OCI-LY7 (cell line): ENCODE measurements around the gene PIK3R1. TPM values are rescaled to one million over a fixed set of nuclear protein-coding genes. Genes with fewer than 3 reads are reported as not detected.

Experiments
- BruUV-seq: library from RNA; stranded (reverse); fragments of 400-500 nt; replicated peaks from 2 replicates; lab custom pipeline; 2021; lab: Mats Ljungman, UMichigan
- CTCF ChIA-PET: fragments of 300-600 bp; sonication (Branson Sonifier 250); formaldehyde crosslinking; loops from one replicate; lab custom pipeline; 2022; ENCODE audit warnings: antibody characterized with exemption; ENCODE audit not compliant: unreplicated experiment; lab: Charles Lee
- POLR2A ChIA-PET: fragments of 300-600 bp; sonication (Branson Sonifier 250); formaldehyde crosslinking; loops from one replicate; lab custom pipeline; 2022; ENCODE audit warnings: antibody characterized with exemption; lab: Charles Lee
- DNase-seq: peaks from one replicate; pipeline ENCODE4 v3.0.0-alpha.2; 2015; ENCODE audit warnings: low spot score
- H2AFZ ChIP-seq: fragments of 200-600 bp; sonication (generic), shearing (Covaris generic); 2 replicates; pipeline ENCODE4 v1.6.1; 2014; ENCODE audit warnings: mild to moderate bottlenecking, antibody characterized with exemption, low read length, moderate library complexity
- H3K27ac ChIP-seq: fragments of 200-600 bp; sonication (generic); 2 replicates; pipeline ENCODE4 v1.5.1; 2014; ENCODE audit warnings: mixed run types, low read depth, mild to moderate bottlenecking, moderate library complexity, low read length, inconsistent platforms; ENCODE audit not compliant: poor library complexity, severe bottlenecking
- H3K36me3 ChIP-seq: fragments of 200-600 bp; sonication (generic); 2 replicates; pipeline ENCODE4 v1.6.1; 2014; ENCODE audit warnings: mild to moderate bottlenecking, antibody characterized with exemption, low read length, moderate library complexity, mixed read lengths; ENCODE audit not compliant: insufficient read depth
- H3K4me1 ChIP-seq: fragments of 200-600 bp; sonication (generic); 2 replicates; pipeline ENCODE4 v1.5.1; 2014; ENCODE audit warnings: mild to moderate bottlenecking, low read length; ENCODE audit not compliant: insufficient read depth, poor library complexity, severe bottlenecking
- H3K4me2 ChIP-seq: fragments of 200-600 bp; sonication (generic); 2 replicates; pipeline ENCODE4 v1.6.1; 2014; ENCODE audit warnings: mild to moderate bottlenecking, low read length
- H3K4me3 ChIP-seq: fragments of 200-600 bp; sonication (generic); 2 replicates; pipeline ENCODE4 v1.5.1; 2014; ENCODE audit warnings: mild to moderate bottlenecking, low read depth, low read length; ENCODE audit not compliant: poor library complexity, severe bottlenecking
- H3K79me2 ChIP-seq: fragments of 200-600 bp; sonication (generic); 2 replicates; pipeline ENCODE4 v1.6.1; 2016; ENCODE audit warnings: low read depth, mild to moderate bottlenecking, low read length, moderate library complexity, mixed read lengths; ENCODE audit not compliant: insufficient read depth
- H3K9me2 ChIP-seq: fragments of 200-600 bp; sonication (generic); 2 replicates; pipeline ENCODE4 v1.6.1; 2016; ENCODE audit warnings: mild to moderate bottlenecking, low read length, mixed read lengths; ENCODE audit not compliant: insufficient read depth
- H3K9me3 ChIP-seq: fragments of 200-600 bp; sonication (generic); 2 replicates; pipeline ENCODE4 v1.6.1; 2014; ENCODE audit warnings: mild to moderate bottlenecking, mixed run types, low read length, mixed read lengths
- H4K20me1 ChIP-seq: fragments of 200-600 bp; sonication (generic); 2 replicates; pipeline ENCODE4 v1.6.1; 2014; ENCODE audit warnings: mild to moderate bottlenecking, antibody characterized with exemption, low read length, moderate library complexity, mixed read lengths; ENCODE audit not compliant: insufficient read depth
- EZH2phosphoT487 ChIP-seq: fragments of 200-600 bp; sonication (generic); IDR thresholded peaks from 2 replicates; pipeline ENCODE4 v1.6.1; 2018; ENCODE audit warnings: low read depth, borderline replicate concordance, mild to moderate bottlenecking, mixed run types, antibody characterized with exemption, low read length, moderate library complexity, mixed read lengths
- intact Hi-C: fragments of 100-400 bp; cut with micrococcal nuclease; formaldehyde crosslinking; loops from one replicate; pipeline ENCODE4 v1.10.0; 2022; ENCODE audit not compliant: unreplicated experiment
- total RNA-seq, 2 experiments: library from RNA; depleted of rRNA in 1 of 2; stranded (reverse); fragments of >200 nt in 1 of 2; shearing (Covaris generic) in 1 of 2; gene quantifications; 2 replicates each; pipeline ENCODE4 v1.2.3, GENCODE V29; 2014 to 2022
- TF ChIP-seq, protein P1 (sequence below): fragments of 200-600 bp; sonication (generic); conservative IDR thresholded peaks from 2 replicates; pipeline ENCODE4 v1.5.1; 2014; ENCODE audit warnings: mild to moderate bottlenecking, antibody characterized with exemption, low read length, moderate library complexity, mixed read lengths

PIK3R1 gene
- total RNA-seq, 2 experiments from 2014 or later = 15.8 to 43.4 TPM

DNA sequence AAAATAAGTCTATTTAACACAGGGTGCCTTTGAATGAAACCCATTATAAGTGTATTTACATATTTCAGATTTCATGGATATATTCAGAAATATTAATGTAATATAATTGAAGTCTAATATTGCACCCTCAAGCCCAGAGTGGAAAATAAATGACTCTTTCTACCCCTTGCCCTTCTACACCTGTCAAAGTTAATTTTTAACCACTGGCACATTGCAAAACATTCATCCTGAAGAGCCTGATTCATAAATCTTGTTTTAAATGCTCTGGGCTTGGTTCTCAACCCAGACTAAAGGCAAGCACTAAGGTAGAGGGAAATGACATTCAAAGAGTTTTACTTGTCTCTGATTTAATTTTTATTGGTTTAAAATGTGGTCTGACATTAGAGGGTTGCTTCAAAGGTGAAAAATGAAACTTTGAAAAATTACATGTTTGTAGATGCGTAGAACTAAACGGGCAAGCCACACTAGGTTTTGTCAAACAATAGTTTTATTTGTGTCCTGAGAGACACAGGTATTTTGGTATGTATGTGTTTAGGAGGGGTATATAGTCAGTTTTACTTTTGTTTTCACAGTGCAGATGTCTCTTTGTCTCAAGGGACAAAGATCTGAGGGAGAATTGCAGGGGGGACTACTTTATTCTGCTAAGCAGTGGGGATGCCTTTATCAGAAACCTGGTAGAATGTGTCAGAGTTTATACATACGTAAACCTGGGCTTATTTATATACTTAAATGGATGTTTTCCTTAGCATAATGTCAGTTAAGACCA is 69.7 kb downstream of the PIK3R1 start:
- H3K79me2 ChIP-seq = no peaks in the 10 kb centered on the region
- ChIA-PET POLR2A (interaction anchor here (0.6 kb wide), 1 partner anchor 10 kb away, joined by 3 read pairs; no protein-coding TSS in a partner anchor), CTCF (no interaction called here)
- H4K20me1 ChIP-seq = no peaks in the 10 kb centered on the region; the same call in 1 of the 2 replicates
- intact Hi-C loops = loop anchor here (5.0 kb wide), 1 partner anchor 722 kb away; no protein-coding TSS in a partner anchor
- H3K9me3 ChIP-seq = no peaks in the 10 kb centered on the region
- H3K27ac ChIP-seq = peak overlapping the region; percentile 22
- TF ChIP-seq, protein P1, sequence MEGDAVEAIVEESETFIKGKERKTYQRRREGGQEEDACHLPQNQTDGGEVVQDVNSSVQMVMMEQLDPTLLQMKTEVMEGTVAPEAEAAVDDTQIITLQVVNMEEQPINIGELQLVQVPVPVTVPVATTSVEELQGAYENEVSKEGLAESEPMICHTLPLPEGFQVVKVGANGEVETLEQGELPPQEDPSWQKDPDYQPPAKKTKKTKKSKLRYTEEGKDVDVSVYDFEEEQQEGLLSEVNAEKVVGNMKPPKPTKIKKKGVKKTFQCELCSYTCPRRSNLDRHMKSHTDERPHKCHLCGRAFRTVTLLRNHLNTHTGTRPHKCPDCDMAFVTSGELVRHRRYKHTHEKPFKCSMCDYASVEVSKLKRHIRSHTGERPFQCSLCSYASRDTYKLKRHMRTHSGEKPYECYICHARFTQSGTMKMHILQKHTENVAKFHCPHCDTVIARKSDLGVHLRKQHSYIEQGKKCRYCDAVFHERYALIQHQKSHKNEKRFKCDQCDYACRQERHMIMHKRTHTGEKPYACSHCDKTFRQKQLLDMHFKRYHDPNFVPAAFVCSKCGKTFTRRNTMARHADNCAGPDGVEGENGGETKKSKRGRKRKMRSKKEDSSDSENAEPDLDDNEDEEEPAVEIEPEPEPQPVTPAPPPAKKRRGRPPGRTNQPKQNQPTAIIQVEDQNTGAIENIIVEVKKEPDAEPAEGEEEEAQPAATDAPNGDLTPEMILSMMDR = no peak
- no peak for TF ChIP-seq EZH2phosphoT487
- no TSS peak for BruUV-seq
- DNase-seq = peak; percentile 33
- peaks cover 46% of the 10 kb centered on the region for H3K36me3 ChIP-seq
- no peaks in the 10 kb centered on the region for H3K9me2 ChIP-seq
- H3K4me3 ChIP-seq = no peak overlapping the region
- H3K4me2 ChIP-seq = peak overlapping the region; percentile 26
- H3K4me1 ChIP-seq = peaks cover 39% of the 10 kb centered on the region
- no peak overlapping the region for H2AFZ ChIP-seq

DNA sequence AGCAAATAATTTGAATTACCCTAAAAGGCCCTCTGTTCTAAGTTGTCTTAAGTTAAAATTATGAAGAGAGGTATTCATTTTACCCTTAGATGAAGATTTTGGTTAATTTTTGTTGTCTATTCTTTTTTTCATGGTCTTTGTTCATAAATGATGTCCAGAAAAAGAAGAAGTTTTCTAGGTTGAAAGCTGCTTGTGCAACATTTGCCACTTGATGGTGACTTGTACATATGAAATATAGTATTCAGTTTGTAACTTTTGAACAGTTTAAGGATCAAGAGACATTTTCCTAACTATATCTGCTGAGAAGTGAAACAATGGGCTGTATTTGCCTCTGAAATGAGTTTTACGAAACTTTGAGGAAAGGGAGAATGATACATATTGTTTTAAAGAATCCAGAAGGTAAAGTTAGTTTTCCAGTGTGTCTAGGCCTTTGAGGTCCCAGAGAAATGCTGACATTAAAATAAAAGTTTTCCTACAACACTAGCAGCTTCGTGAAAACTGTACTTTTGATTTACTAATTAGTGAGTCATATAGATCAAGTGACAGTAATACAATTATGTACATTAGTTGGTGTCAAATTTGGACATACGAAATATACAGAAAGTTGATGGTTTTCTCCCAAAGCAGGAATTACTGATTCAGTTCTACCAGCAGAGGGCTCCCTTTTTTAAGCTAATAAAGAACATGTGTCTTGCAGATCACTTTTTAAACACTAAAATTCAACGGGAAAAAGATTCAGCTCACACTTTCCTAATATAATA is 70.5 kb downstream of the PIK3R1 start:
- no peak overlapping the region for H3K4me3 ChIP-seq
- H3K4me1 ChIP-seq = peaks cover 39% of the 10 kb centered on the region
- no peak for TF ChIP-seq EZH2phosphoT487
- TF ChIP-seq, protein P1 = peak; percentile 97
- DNase-seq = peak; percentile 73
- H3K27ac ChIP-seq = peak overlapping the region; percentile 22
- ChIA-PET POLR2A (interaction anchor here (1.0 to 2.6 kb wide), 4 partner anchors 8 to 70 kb away, joined by 3 to 12 read pairs (median 4); partner anchors contain the start of gene PIK3R1), CTCF (no interaction called here)
- H3K9me3 ChIP-seq = no peaks in the 10 kb centered on the region
- H3K4me2 ChIP-seq = peak overlapping the region; percentile 82
- H2AFZ ChIP-seq = no peak overlapping the region; the same call in 1 of the 2 replicates
- no peaks in the 10 kb centered on the region for H3K9me2 ChIP-seq
- no peaks in the 10 kb centered on the region; the same call in 1 of the 2 replicates for H4K20me1 ChIP-seq
- intact Hi-C loops = loop anchor here (1.0 to 5.0 kb wide), 2 partner anchors 174 to 721 kb away; no protein-coding TSS in a partner anchor
- H3K79me2 ChIP-seq = no peaks in the 10 kb centered on the region
- no TSS peak for BruUV-seq
- peaks cover 40% of the 10 kb centered on the region for H3K36me3 ChIP-seq
